H9 (cell line): Measurements from ENCODE around the gene KPTN. TPM values are rescaled to one million over a fixed set of nuclear protein-coding genes. Genes with fewer than 3 reads are reported as not detected.

Experiments
- DNase-seq: peaks from one replicate; pipeline ENCODE4 v3.0.0-alpha.2; 2017
- H2AFZ ChIP-seq: one replicate; pipeline ENCODE4 v1.6.1; 2013; ENCODE audit warnings: mild to moderate bottlenecking, low read length, control low read depth, moderate library complexity
- H2AK5ac ChIP-seq: 2 replicates; pipeline ENCODE4 v1.6.1; 2013; ENCODE audit warnings: low read length, control low read depth, mixed read lengths; ENCODE audit not compliant: insufficient read length
- H2BK120ac ChIP-seq: one replicate; pipeline ENCODE4 v1.6.1; 2013; ENCODE audit warnings: low read depth, mild to moderate bottlenecking, low read length, control low read depth, inconsistent platforms; ENCODE audit not compliant: poor library complexity, severe bottlenecking
- H2BK12ac ChIP-seq: 2 replicates; pipeline ENCODE4 v1.6.1; 2013; ENCODE audit warnings: low read length, control low read depth, mixed read lengths, low read depth; ENCODE audit not compliant: insufficient read length
- H2BK15ac ChIP-seq: 2 replicates; pipeline ENCODE4 v1.6.1; 2013; ENCODE audit warnings: low read depth, low read length, control low read depth
- H2BK20ac ChIP-seq: one replicate; pipeline ENCODE4 v1.6.1; 2013; ENCODE audit warnings: low read depth, mild to moderate bottlenecking, low read length, control low read depth, inconsistent platforms; ENCODE audit not compliant: poor library complexity, severe bottlenecking
- H2BK5ac ChIP-seq: 2 replicates; pipeline ENCODE4 v1.6.1; 2013; ENCODE audit warnings: low read length, control low read depth, mixed read lengths; ENCODE audit not compliant: insufficient read length
- H3K14ac ChIP-seq: 2 replicates; pipeline ENCODE4 v1.6.1; 2013; ENCODE audit warnings: low read length, control low read depth; ENCODE audit not compliant: insufficient read depth
- H3K18ac ChIP-seq: 2 replicates; pipeline ENCODE4 v1.6.1; 2013; ENCODE audit warnings: low read depth, mild to moderate bottlenecking, mixed read lengths, low read length, control low read depth; ENCODE audit not compliant: insufficient read length
- H3K23ac ChIP-seq: 2 replicates; pipeline ENCODE4 v1.6.1; 2013; ENCODE audit warnings: low read length, control low read depth, mixed read lengths, low read depth; ENCODE audit not compliant: insufficient read length
- H3K23me2 ChIP-seq: 2 replicates; pipeline ENCODE4 v1.6.1; 2013; ENCODE audit warnings: low read depth, mild to moderate bottlenecking, mixed read lengths, low read length, control low read depth; ENCODE audit not compliant: insufficient read length, poor library complexity, severe bottlenecking
- H3K27ac ChIP-seq: 2 replicates; pipeline ENCODE4 v1.5.1; 2013; ENCODE audit warnings: low read length, control low read depth, mixed read lengths, low read depth; ENCODE audit not compliant: insufficient read length
- H3K27me3 ChIP-seq: 2 replicates; pipeline ENCODE4 v1.6.1; 2013; ENCODE audit warnings: low read length, control low read depth, inconsistent platforms; ENCODE audit not compliant: insufficient read depth
- H3K4ac ChIP-seq: 2 replicates; pipeline ENCODE4 v1.6.1; 2013; ENCODE audit warnings: low read depth, mild to moderate bottlenecking, control low read depth, inconsistent platforms, low read length, moderate library complexity
- H3K4me1 ChIP-seq: 2 replicates; pipeline ENCODE4 v1.6.1; 2013; ENCODE audit warnings: low read length, control low read depth, inconsistent platforms; ENCODE audit not compliant: insufficient read depth
- H3K4me2 ChIP-seq: 2 replicates; pipeline ENCODE4 v1.6.1; 2013; ENCODE audit warnings: low read length, control low read depth, mixed read lengths; ENCODE audit not compliant: insufficient read length, insufficient read depth
- H3K56ac ChIP-seq: 2 replicates; pipeline ENCODE4 v1.6.1; 2013; ENCODE audit warnings: low read depth, mild to moderate bottlenecking, mixed read lengths, low read length, control low read depth; ENCODE audit not compliant: insufficient read length
- H3K79me1 ChIP-seq: 2 replicates; pipeline ENCODE4 v1.6.1; 2013; ENCODE audit warnings: low read depth, mild to moderate bottlenecking, moderate library complexity, low read length, control low read depth, inconsistent platforms; ENCODE audit not compliant: insufficient read depth, poor library complexity, severe bottlenecking
- H3K79me2 ChIP-seq: 2 replicates; pipeline ENCODE4 v1.6.1; 2013; ENCODE audit warnings: low read length, control low read depth, inconsistent platforms; ENCODE audit not compliant: insufficient read depth
- H3K9ac ChIP-seq: 2 replicates; pipeline ENCODE4 v1.6.1; 2013; ENCODE audit warnings: low read length, control low read depth, mixed read lengths; ENCODE audit not compliant: insufficient read length; ENCODE audit errors: extremely low read depth
- H3K9me3 ChIP-seq: one replicate; pipeline ENCODE4 v1.6.1; 2013; ENCODE audit warnings: low read depth, low read length, inconsistent platforms; ENCODE audit not compliant: control insufficient read depth
- H3T11ph ChIP-seq: one replicate; pipeline ENCODE4 v1.6.1; 2013; ENCODE audit warnings: mild to moderate bottlenecking, low read length, control low read depth, inconsistent platforms
- H4K20me1 ChIP-seq: one replicate; pipeline ENCODE4 v1.6.1; 2013; ENCODE audit not compliant: control insufficient read depth, insufficient read length, insufficient read depth
- H4K5ac ChIP-seq: 2 replicates; pipeline ENCODE4 v1.6.1; 2013; ENCODE audit warnings: low read depth, mild to moderate bottlenecking, mixed read lengths, low read length, control low read depth; ENCODE audit not compliant: insufficient read length
- H4K8ac ChIP-seq: replicated peaks from 2 replicates; pipeline ENCODE4 v1.6.1; 2013; ENCODE audit warnings: low read length, control low read depth, mixed read lengths, low read depth; ENCODE audit not compliant: insufficient read length
- H4K91ac ChIP-seq: 2 replicates; pipeline ENCODE4 v1.6.1; 2013; ENCODE audit warnings: low read depth, mild to moderate bottlenecking, moderate library complexity, mixed read lengths, low read length, control low read depth; ENCODE audit not compliant: insufficient read length
- H3K27ac Mint-ChIP-seq, 3 experiments: 2 replicates in 2 of 3; 3 replicates in 1 of 3; pipeline ENCODE4 v1.8.0; 2020 to 2021; ENCODE audit warnings: mixed read lengths in 3 of 3, mild to moderate bottlenecking in 1 of 3, moderate library complexity in 1 of 3
- H3K27me3 Mint-ChIP-seq: 2 replicates; pipeline ENCODE4 v1.8.0; 2021; ENCODE audit warnings: low read depth, mild to moderate bottlenecking, moderate library complexity, mixed read lengths
- H3K36me3 Mint-ChIP-seq, 3 experiments: 2 replicates in 2 of 3; 3 replicates in 1 of 3; pipeline ENCODE4 v1.8.0; 2020 to 2021; ENCODE audit warnings: low read depth in 3 of 3, mixed read lengths in 3 of 3; ENCODE audit not compliant: insufficient read depth in 1 of 3
- H3K4me1 Mint-ChIP-seq, 2 experiments: 2 replicates each; pipeline ENCODE4 v1.8.0; 2020; ENCODE audit warnings: mixed read lengths in 2 of 2
- H3K4me3 Mint-ChIP-seq, 2 experiments: 2 replicates in 1 of 2; 3 replicates in 1 of 2; pipeline ENCODE4 v1.8.0; 2020 to 2021; ENCODE audit warnings: mild to moderate bottlenecking in 2 of 2, mixed read lengths in 2 of 2, moderate library complexity in 1 of 2
- H3K9me3 Mint-ChIP-seq, 2 experiments: 2 replicates in 1 of 2; 3 replicates in 1 of 2; pipeline ENCODE4 v1.8.0; 2020; ENCODE audit warnings: mild to moderate bottlenecking in 2 of 2, mixed read lengths in 2 of 2, moderate library complexity in 1 of 2
- CTCF ChIP-seq: fragments of 200-600 bp; sonication (generic); conservative IDR thresholded peaks from 3 replicates; pipeline ENCODE4 v1.8.0; 2021; ENCODE audit warnings: antibody characterized with exemption, mild to moderate bottlenecking
- WGBS: extraction: QIAGEN DNeasy Blood & Tissue Kit; methylation state at CpG from one replicate; pipeline ENCODE4 v1.1.7; 2013; ENCODE audit warnings: missing lambda C conversion rate, low lambda C conversion rate, mixed read lengths; ENCODE audit not compliant: insufficient read length; ENCODE audit errors: extremely low coverage; 5-methylcytosine and 5-hydroxymethylcytosine counted together
- total RNA-seq: library from RNA; stranded (reverse); gene quantifications from 2 replicates; pipeline ENCODE4 v1.2.1, GENCODE V29; 2021

The KPTN gene
- total RNA-seq, 1 experiment from 2014 or later, result 35.4 TPM

- H3K4me1 Mint-ChIP-seq, result peaks cover 5 to 15% of the 10 kb centered on the region in 2 experiments; a peak in 3 of 4 replicates
- H3K4me3 Mint-ChIP-seq, result no peak overlapping the region
- Histone ChIP-seq H3K4ac (no peak overlapping the region), H2AK5ac (no peak overlapping the region), H2BK5ac (no peak overlapping the region), H2AFZ (peak overlapping the region; percentile 29), H4K91ac (no peak overlapping the region), H3K14ac (peak overlapping the region; percentile 46; the same call in 1 of the 2 replicates), H3K18ac (no peak overlapping the region), H3K27ac (no peak overlapping the region), H2BK20ac (no peak overlapping the region), H4K8ac (no peak overlapping the region), H3K4me1 (no peaks in the 10 kb centered on the region), H4K5ac (no peak overlapping the region), H3K79me2 (no peaks in the 10 kb centered on the region), H3K27me3 (no peaks in the 10 kb centered on the region), H2BK120ac (no peak overlapping the region), H3K23ac (no peak overlapping the region), H4K20me1 (no peaks in the 10 kb centered on the region), H2BK12ac (no peak overlapping the region), H3K23me2 (no peaks in the 10 kb centered on the region), H3T11ph (no peak overlapping the region), H2BK15ac (no peak overlapping the region), H3K79me1 (no peaks in the 10 kb centered on the region), H3K4me2 (no peak overlapping the region), H3K9me3 (no peaks in the 10 kb centered on the region), H3K56ac (no peak overlapping the region), H3K9ac (no peak overlapping the region)
- DNase-seq, result no peak
- TF ChIP-seq CTCF, result no peak
- no CpG with 5 or more reads among the region's 7 CpGs for WGBS
- H3K9me3 Mint-ChIP-seq, result no peaks in the 10 kb centered on the region
- H3K36me3 Mint-ChIP-seq, result no peaks in the 10 kb centered on the region; a peak in 1 of 7 replicates
- H3K27ac Mint-ChIP-seq, result no peak overlapping the region; a peak in 1 of 7 replicates
- peaks cover 3% of the 10 kb centered on the region for H3K27me3 Mint-ChIP-seq
These were observed 39.5 kb upstream of the KPTN start for GRCh38 chr19:47523473-47523872.
